ENCODE data around the gene DTNBP1.

DNA sequence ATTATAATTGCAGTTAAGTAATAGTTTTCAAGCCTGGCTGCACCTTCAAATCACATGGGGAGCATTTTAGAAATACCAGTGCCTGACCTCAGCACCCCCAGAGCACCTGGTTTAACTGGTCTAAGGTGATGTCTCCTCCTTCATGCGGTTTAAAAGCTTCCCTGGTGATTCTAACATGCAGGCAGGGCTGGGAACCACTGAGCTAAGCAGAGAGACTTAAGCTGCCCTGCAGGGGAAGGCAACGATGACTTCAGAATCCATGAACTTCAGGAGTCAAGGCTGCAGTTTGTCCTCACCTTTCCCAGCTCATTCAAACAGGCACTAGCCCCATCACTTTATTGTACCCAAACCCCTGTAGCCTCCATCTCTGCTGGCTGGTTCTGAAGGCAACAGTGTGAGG lies 6.1 kb upstream of the DTNBP1 start:
- TF ChIP-seq CTCF (IDR thresholded peaks at IDR 0.05) (no peak), POLR2A (IDR thresholded peaks at IDR 0.05) (no peak)

All from testis (tissue), 2 donors.